ENCODE results near the gene SOAT1.

- TF ChIP-seq ARNT (IDR thresholded peaks at IDR 0.05) (no peak), FOXK2 (IDR thresholded peaks at IDR 0.05) (no peak), CTBP1 (IDR thresholded peaks at IDR 0.05; ENCODE audit: borderline replicate concordance) (no peak), FOXM1 (IDR thresholded peaks at IDR 0.05; ENCODE audit: borderline replicate concordance) (no peak), TARDBP (IDR thresholded peaks at IDR 0.05) (no peak), BHLHE40 (IDR thresholded peaks at IDR 0.05; ENCODE audit: borderline replicate concordance) (no peak), HDGF (IDR thresholded peaks at IDR 0.05; ENCODE audit: borderline replicate concordance) (no peak), SP1 (IDR thresholded peaks at IDR 0.05) (no peak), ELF4 (IDR thresholded peaks at IDR 0.05) (peak; percentile 27; the same call in 1 of the 2 replicates), ZNF384 (IDR thresholded peaks at IDR 0.05) (no peak), FOXA1 (IDR thresholded peaks at IDR 0.05) (no peak), SUZ12 (IDR thresholded peaks at IDR 0.05) (no peak), NFRKB (IDR thresholded peaks at IDR 0.05) (no peak)
- TF ChIP-seq, protein P1, sequence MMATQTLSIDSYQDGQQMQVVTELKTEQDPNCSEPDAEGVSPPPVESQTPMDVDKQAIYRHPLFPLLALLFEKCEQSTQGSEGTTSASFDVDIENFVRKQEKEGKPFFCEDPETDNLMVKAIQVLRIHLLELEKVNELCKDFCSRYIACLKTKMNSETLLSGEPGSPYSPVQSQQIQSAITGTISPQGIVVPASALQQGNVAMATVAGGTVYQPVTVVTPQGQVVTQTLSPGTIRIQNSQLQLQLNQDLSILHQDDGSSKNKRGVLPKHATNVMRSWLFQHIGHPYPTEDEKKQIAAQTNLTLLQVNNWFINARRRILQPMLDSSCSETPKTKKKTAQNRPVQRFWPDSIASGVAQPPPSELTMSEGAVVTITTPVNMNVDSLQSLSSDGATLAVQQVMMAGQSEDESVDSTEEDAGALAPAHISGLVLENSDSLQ (IDR thresholded peaks at IDR 0.05): no peak
These were observed at the start of gene SOAT1 for GRCh38 chr1:179293340-179294327.

Data from HEK293T (cell line).